MCF 10A (cell line): Measurements from ENCODE around the gene LRRK1. TPM values are rescaled to one million over a fixed set of nuclear protein-coding genes. Genes with fewer than 3 reads are reported as not detected.

Experiments
- BruUV-seq: library from RNA; stranded (reverse); fragments of 400-500 nt; replicated peaks from 2 replicates; lab custom pipeline; 2021; lab: Mats Ljungman, UMichigan
- CTCF ChIA-PET: fragments of 300-600 bp; sonication (Branson Sonifier 250); formaldehyde crosslinking; extraction: SDS; loops from one replicate; lab custom pipeline; 2021; ENCODE audit warnings: antibody characterized with exemption, inconsistent platforms; lab: Yijun Ruan, JAX
- POLR2A ChIA-PET: fragments of 300-600, 350-650 bp; sonication (Branson Sonifier 250); formaldehyde crosslinking; extraction: SDS; loops from one replicate; lab custom pipeline; 2020; ENCODE audit warnings: antibody characterized with exemption, inconsistent platforms; lab: Yijun Ruan, JAX
- DNase-seq: peaks from one replicate; pipeline ENCODE4 v3.0.0-alpha.2; 2018; ENCODE audit not compliant: unreplicated experiment
- H3K27ac Mint-ChIP-seq: one replicate; pipeline ENCODE4 v1.8.0; 2022; ENCODE audit warnings: mild to moderate bottlenecking, low read depth, mixed read lengths; ENCODE audit not compliant: unreplicated experiment
- H3K27me3 Mint-ChIP-seq: one replicate; pipeline ENCODE4 v1.8.0; 2022; ENCODE audit warnings: mixed read lengths; ENCODE audit not compliant: insufficient read depth, unreplicated experiment
- H3K36me3 Mint-ChIP-seq: one replicate; pipeline ENCODE4 v1.8.0; 2022; ENCODE audit warnings: mild to moderate bottlenecking, moderate library complexity, mixed read lengths; ENCODE audit not compliant: insufficient read depth, unreplicated experiment
- H3K4me1 Mint-ChIP-seq: one replicate; pipeline ENCODE4 v1.8.0; 2022; ENCODE audit warnings: mixed read lengths; ENCODE audit not compliant: insufficient read depth, unreplicated experiment
- H3K4me3 Mint-ChIP-seq: one replicate; pipeline ENCODE4 v1.8.0; 2022; ENCODE audit warnings: mild to moderate bottlenecking, moderate library complexity, mixed read lengths; ENCODE audit not compliant: unreplicated experiment
- H3K9me3 Mint-ChIP-seq: one replicate; pipeline ENCODE4 v1.8.0; 2022; ENCODE audit warnings: mixed read lengths; ENCODE audit not compliant: unreplicated experiment
- intact Hi-C: fragments of 100-400 bp; cut with micrococcal nuclease; formaldehyde crosslinking; loops from 2 replicates; pipeline ENCODE4 v1.14.1; 2022
- total RNA-seq: library from RNA; stranded (reverse); gene quantifications from 2 replicates; pipeline ENCODE4 v1.2.3, GENCODE V29; 2022
- TF ChIP-seq, protein P1 (sequence below): fragments of 200-600 bp; IDR thresholded peaks from one replicate; pipeline ENCODE4 v1.8.0; 2022; ENCODE audit warnings: antibody characterized with exemption, mild to moderate bottlenecking; ENCODE audit not compliant: unreplicated experiment

Gene LRRK1
- total RNA-seq, 1 experiment from 2014 or later: 15.4 TPM

DNA sequence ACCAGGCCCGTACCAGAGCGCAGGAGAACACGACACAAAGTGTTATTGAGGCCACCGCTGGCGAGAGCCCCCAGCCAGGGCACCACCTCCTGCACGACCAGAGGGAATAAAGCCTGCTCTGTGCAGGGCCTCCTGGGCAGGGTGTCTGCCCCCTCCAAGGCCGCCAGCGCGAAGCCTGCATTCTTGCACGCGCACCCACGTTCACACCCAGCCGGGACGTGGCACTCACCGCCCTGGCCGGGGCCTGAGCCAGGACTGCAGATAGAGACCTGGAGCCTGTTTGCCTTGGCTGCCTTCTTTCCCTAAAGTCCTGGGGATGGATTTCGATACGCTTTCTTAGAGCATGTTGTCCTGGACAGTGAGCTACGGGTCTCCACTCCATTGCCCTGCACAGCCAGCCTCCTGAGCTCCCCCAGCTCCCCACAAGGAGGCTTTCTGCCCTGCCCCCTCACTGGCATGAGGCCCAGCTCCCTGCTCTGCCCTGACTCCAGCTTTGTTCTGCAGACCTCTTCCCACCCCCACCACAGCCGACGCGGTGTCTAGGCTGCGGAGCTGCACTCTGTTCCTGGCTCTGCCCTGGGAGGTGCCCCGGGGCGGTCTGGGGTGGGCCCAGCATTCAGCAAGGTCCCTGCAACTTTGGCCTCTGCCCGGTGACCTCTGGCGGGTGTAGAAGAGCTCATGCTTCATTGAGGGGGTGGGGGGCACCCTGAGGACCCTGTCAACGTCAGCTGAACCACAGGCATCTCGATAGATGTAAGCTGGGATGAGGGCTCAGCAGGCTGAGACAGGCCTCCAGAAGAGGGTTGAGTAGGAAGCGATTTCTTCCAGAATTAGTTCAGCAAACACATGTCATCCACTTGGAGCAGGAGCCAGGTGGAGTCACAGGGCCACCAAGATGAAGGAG, 145.0 kb downstream of the LRRK1 start:
- CTCF ChIA-PET: interaction anchor here (0.7 kb wide), 1 partner anchor 136 kb away, joined by 3 read pairs; no protein-coding TSS in a partner anchor
- no TSS peak for BruUV-seq

DNA sequence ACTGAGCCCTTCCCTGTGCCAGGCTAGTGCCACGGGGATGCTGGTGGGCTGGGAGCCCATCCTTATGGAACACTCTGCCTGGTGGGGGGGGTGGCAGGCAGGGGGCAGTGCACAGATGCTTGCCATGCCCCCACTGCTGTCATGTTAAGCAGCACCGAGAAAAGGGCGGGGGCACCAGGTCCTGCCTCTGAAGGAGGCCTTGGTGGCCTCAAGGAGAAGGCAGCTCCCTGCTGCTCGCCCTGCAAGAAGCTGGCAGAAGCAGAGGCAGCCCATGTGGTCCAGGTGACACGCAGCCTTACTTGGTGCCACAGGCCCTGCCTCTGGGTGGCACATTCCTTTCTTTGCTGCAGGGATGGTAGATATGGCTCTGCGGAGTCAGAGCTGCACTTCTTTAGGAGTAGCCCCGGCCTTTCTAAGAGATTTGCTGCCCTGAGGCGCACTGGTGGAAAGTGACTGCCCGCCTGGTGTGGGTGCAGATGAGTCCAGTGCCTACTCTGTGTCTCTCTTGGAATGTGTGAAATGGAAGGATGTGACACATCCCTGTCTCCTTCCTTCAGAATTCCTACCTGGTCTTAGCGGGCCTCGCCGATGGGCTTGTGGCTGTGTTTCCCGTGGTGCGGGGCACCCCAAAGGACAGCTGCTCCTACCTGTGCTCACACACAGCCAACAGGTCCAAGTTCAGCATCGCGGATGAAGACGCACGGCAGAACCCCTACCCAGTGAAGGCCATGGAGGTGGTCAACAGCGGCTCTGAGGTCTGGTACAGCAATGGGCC, 145.8 kb downstream of the LRRK1 start:
- CTCF ChIA-PET: interaction anchor here (0.5 to 0.7 kb wide), 2 partner anchors 27 to 531 kb away, joined by 3 read pairs; no protein-coding TSS in a partner anchor
- TF ChIP-seq, protein P1, sequence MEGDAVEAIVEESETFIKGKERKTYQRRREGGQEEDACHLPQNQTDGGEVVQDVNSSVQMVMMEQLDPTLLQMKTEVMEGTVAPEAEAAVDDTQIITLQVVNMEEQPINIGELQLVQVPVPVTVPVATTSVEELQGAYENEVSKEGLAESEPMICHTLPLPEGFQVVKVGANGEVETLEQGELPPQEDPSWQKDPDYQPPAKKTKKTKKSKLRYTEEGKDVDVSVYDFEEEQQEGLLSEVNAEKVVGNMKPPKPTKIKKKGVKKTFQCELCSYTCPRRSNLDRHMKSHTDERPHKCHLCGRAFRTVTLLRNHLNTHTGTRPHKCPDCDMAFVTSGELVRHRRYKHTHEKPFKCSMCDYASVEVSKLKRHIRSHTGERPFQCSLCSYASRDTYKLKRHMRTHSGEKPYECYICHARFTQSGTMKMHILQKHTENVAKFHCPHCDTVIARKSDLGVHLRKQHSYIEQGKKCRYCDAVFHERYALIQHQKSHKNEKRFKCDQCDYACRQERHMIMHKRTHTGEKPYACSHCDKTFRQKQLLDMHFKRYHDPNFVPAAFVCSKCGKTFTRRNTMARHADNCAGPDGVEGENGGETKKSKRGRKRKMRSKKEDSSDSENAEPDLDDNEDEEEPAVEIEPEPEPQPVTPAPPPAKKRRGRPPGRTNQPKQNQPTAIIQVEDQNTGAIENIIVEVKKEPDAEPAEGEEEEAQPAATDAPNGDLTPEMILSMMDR: no peak
- no peak for DNase-seq
- H3K36me3 Mint-ChIP-seq: peaks cover 10% of the 10 kb centered on the region
- POLR2A ChIA-PET: no interaction called here
- no TSS peak for BruUV-seq
- no peaks in the 10 kb centered on the region for H3K4me1 Mint-ChIP-seq
- no peaks in the 10 kb centered on the region for H3K27me3 Mint-ChIP-seq
- H3K9me3 Mint-ChIP-seq: no peaks in the 10 kb centered on the region
- H3K4me3 Mint-ChIP-seq: no peak overlapping the region
- intact Hi-C loops: no loop called here
- H3K27ac Mint-ChIP-seq: no peak overlapping the region

More for the DNA sequence above, 145.0 kb downstream of the LRRK1 start:
- no peak overlapping the region for H3K27ac Mint-ChIP-seq
- TF ChIP-seq, protein P1: no peak
- no peaks in the 10 kb centered on the region for H3K9me3 Mint-ChIP-seq
- no peak overlapping the region for H3K4me3 Mint-ChIP-seq
- no peak for DNase-seq
- peaks cover 18% of the 10 kb centered on the region for H3K36me3 Mint-ChIP-seq
- intact Hi-C loops: no loop called here
- POLR2A ChIA-PET: no interaction called here
- H3K27me3 Mint-ChIP-seq: no peaks in the 10 kb centered on the region
- H3K4me1 Mint-ChIP-seq: no peaks in the 10 kb centered on the region

DNA sequence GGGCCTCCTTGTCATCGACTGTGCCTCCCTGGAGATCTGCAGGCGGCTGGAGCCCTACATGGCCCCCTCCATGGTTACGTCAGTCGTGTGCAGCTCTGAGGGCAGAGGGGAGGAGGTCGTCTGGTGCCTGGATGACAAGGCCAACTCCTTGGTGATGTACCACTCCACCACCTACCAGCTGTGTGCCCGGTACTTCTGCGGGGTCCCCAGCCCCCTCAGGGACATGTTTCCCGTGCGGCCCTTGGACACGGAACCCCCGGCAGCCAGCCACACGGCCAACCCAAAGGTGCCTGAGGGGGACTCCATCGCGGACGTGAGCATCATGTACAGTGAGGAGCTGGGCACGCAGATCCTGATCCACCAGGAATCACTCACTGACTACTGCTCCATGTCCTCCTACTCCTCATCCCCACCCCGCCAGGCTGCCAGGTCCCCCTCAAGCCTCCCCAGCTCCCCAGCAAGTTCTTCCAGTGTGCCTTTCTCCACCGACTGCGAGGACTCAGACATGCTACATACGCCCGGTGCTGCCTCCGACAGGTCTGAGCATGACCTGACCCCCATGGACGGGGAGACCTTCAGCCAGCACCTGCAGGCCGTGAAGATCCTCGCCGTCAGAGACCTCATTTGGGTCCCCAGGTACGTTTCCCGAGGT, 146.5 kb downstream of the LRRK1 start:
- CTCF ChIA-PET: interaction anchor here (0.7 kb wide), 2 partner anchors 27 to 50 kb away, joined by 3 read pairs; no protein-coding TSS in a partner anchor
- Mint-ChIP-seq H3K9me3 (no peaks in the 10 kb centered on the region), H3K36me3 (peaks cover 5% of the 10 kb centered on the region), H3K4me3 (no peak overlapping the region), H3K4me1 (peaks cover 7% of the 10 kb centered on the region), H3K27ac (no peak overlapping the region), H3K27me3 (no peaks in the 10 kb centered on the region)
- POLR2A ChIA-PET: no interaction called here
- no peak for DNase-seq
- TF ChIP-seq, protein P1: no peak
- intact Hi-C loops: no loop called here
- no TSS peak for BruUV-seq
